ENCODE results near the gene ALX3. TPM values are rescaled to one million over a fixed set of nuclear protein-coding genes. Genes with fewer than 3 reads are reported as not detected.

The ALX3 gene
- total and polyA plus RNA-seq, 2 of the 4 experiments (the other 2 are of a cell fraction) = not detected

DNA sequence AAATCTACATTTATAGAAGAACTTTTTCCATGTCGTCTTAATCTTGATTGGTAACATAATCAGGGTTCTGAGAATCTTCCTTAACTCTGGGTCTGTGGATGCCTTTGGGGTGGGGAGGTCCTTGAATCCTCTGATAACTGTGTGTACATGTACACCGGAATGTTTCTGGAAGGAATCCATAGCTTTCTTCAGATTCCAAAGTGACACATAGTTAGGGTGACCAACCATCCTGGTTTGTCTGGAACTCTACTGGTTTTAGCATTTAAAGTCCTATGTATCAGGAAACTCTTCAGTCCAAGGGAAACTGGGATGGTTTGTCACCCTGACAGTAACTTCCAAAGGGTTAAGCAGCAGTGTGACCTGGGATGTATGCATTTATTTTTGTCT lies 19.2 kb downstream of the ALX3 start:
- intact Hi-C loops (cut with micrococcal nuclease) (loop anchor here (10.0 kb wide), 1 partner anchor 264 kb away; no protein-coding TSS in a partner anchor), in situ Hi-C loops (cut with MboI; ENCODE audit: low sequenced_read_pairs) (loop anchor here (5.0 kb wide), 1 partner anchor 56 kb away; no protein-coding TSS in a partner anchor), dilution Hi-C loops (cut with HindIII; ENCODE audit: low sequenced_read_pairs, unreplicated experiment) (no loop called here)
- BruUV-seq (replicated peaks) = no TSS peak
- Histone ChIP-seq H4K5ac (ENCODE audit: low read depth, low read length) (no peak overlapping the region), H2AFZ (replicated peaks; ENCODE audit: low read length, poor library complexity) (no peak overlapping the region), H3K4me3 (ENCODE audit: insufficient read depth, low read depth, low read length) (no peak overlapping the region), H3K9me1 (ENCODE audit: insufficient read depth, low read length) (peaks cover 6% of the 10 kb centered on the region), H4K8ac (ENCODE audit: low read depth in 2 of 2, low read length in 2 of 2) (peak overlapping the region in 1 of 2 experiments; percentile 58; a peak in 3 of 4 replicates), H3K56ac (ENCODE audit: extremely low read depth, insufficient read depth, low read length) (peak overlapping the region; percentile 14; the same call in 1 of the 2 replicates), H3K4me2 (ENCODE audit: low read depth, low read length) (no peak overlapping the region; the same call in 1 of the 2 replicates), H3K9ac (ENCODE audit: low read depth, low read length) (no peak overlapping the region), H3K27ac (ENCODE audit: insufficient read depth, low read length) (no peak overlapping the region), H2BK120ac (ENCODE audit: low read depth, low read length) (peak overlapping the region; percentile 62), H3K14ac (replicated peaks; ENCODE audit: low read depth, low read length) (no peak overlapping the region; the same call in 1 of the 2 replicates), H3K79me1 (ENCODE audit: low read depth in 1 of 2, low read length in 2 of 2) (peaks cover 0 to 20% of the 10 kb centered on the region in 2 experiments; a peak in 3 of 4 replicates), H3K4ac (ENCODE audit: low read depth, low read length) (peak overlapping the region; percentile 33), H2BK5ac (ENCODE audit: low read depth, low read length, poor library complexity, severe bottlenecking) (peak overlapping the region; percentile 64), H2BK15ac (ENCODE audit: low read depth, low read length) (no peak overlapping the region), H2AK9ac (replicated peaks; ENCODE audit: low read depth, low read length, poor library complexity) (peak overlapping the region; percentile 39), H3K4me1 (ENCODE audit: control insufficient read depth, insufficient read depth, low read length) (peaks cover 26% of the 10 kb centered on the region), H4K20me1 (ENCODE audit: insufficient read depth, low read length) (peaks cover 24% of the 10 kb centered on the region; the same call in 1 of the 2 replicates), H3K36me3 (ENCODE audit: control insufficient read depth, insufficient read depth, low read length) (peaks cover 81% of the 10 kb centered on the region), H3K23ac (ENCODE audit: low read depth, low read length) (no peak overlapping the region), H4K91ac (ENCODE audit: insufficient read depth, low read depth, low read length) (peak overlapping the region; percentile 52; the same call in 1 of the 2 replicates), H3K27me3 (ENCODE audit: control insufficient read depth, insufficient read depth, low read length) (no peaks in the 10 kb centered on the region), H2AK5ac (ENCODE audit: low read depth, low read length) (peak overlapping the region; percentile 71; the same call in 1 of the 2 replicates), H2BK20ac (ENCODE audit: low read depth, low read length) (peak overlapping the region; percentile 65; the same call in 1 of the 2 replicates), H3K9me3 (ENCODE audit: control insufficient read depth, insufficient read depth, low read length) (no peaks in the 10 kb centered on the region), H3K18ac (ENCODE audit: low read depth, low read length) (peak overlapping the region; percentile 6; the same call in 1 of the 2 replicates)
- TF ChIP-seq USF2 (IDR thresholded peaks at IDR 0.05; ENCODE audit: low read depth, low read length) = no peak
- TF ChIP-seq CTCF (conservative IDR thresholded peaks at IDR 0.05; ENCODE audit: low read depth, low read length) = no peak
- TF ChIP-seq POLR2A (IDR thresholded peaks at IDR 0.05; ENCODE audit: low read depth, low read length) = no peak
- TF ChIP-seq RAD21 (IDR thresholded peaks at IDR 0.05; ENCODE audit: low read length) = no peak
- no peak for TF ChIP-seq NFE2L2 (IDR thresholded peaks at IDR 0.05; ENCODE audit: low read depth, low read length)
- no peak for TF ChIP-seq MAFK (IDR thresholded peaks at IDR 0.05; ENCODE audit: low read depth, low read length)
- TF ChIP-seq SMC3 (IDR thresholded peaks at IDR 0.05; ENCODE audit: low read depth, low read length) = no peak
- no peak for TF ChIP-seq BHLHE40 (IDR thresholded peaks at IDR 0.05; ENCODE audit: low read depth, low read length)
- TF ChIP-seq RFX5 (IDR thresholded peaks at IDR 0.05; ENCODE audit: low read depth, low read length) = no peak
- no peak for TF ChIP-seq MAZ (IDR thresholded peaks at IDR 0.05; ENCODE audit: borderline replicate concordance, low read depth, low read length)
- TF ChIP-seq, protein P1, sequence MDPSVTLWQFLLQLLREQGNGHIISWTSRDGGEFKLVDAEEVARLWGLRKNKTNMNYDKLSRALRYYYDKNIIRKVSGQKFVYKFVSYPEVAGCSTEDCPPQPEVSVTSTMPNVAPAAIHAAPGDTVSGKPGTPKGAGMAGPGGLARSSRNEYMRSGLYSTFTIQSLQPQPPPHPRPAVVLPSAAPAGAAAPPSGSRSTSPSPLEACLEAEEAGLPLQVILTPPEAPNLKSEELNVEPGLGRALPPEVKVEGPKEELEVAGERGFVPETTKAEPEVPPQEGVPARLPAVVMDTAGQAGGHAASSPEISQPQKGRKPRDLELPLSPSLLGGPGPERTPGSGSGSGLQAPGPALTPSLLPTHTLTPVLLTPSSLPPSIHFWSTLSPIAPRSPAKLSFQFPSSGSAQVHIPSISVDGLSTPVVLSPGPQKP (IDR thresholded peaks at IDR 0.05; ENCODE audit: borderline replicate concordance, low read depth, low read length) = no peak
- CTCF ChIA-PET = interaction anchor here (1.4 to 1.7 kb wide), 2 partner anchors 9 to 54 kb away, joined by 3 to 4 read pairs; no protein-coding TSS in a partner anchor
- ATAC-seq (ENCODE audit: low read depth) = peak; percentile 40
- WGBS, 2 experiments (ENCODE audit: extremely low coverage in 2 of 2, insufficient read length in 1 of 2) = no CpG with 5 or more reads among the region's 2 CpGs
- POLR2A ChIA-PET (ENCODE audit: unreplicated experiment) = interaction anchor here (1.3 kb wide), 1 partner anchor 16 kb away, joined by 3 read pairs; no protein-coding TSS in a partner anchor
- DNase-seq = peak; percentile 52
